Activated naive CD4-positive, alpha-beta T cell treated with anti-CD3 and anti-CD28 coated beads, Interleukin-2, amount 10 ng/mL, durations not matched to agents 7 days and 5 days (primary cell): Measurements from ENCODE around the gene ATG13.

Experiments
- CTCF ChIA-PET: fragments of 350-600 bp; sonication (Branson Sonifier 250); formaldehyde crosslinking; loops from one replicate; lab custom pipeline; 2021; ENCODE audit warnings: antibody characterized with exemption; lab: Charles Lee
- DNase-seq: peaks from one replicate; pipeline ENCODE4 v3.0.0-alpha.2; 2020
- H3K27ac Mint-ChIP-seq: one replicate; pipeline ENCODE4 v1.8.0; 2021; ENCODE audit warnings: mild to moderate bottlenecking, moderate library complexity, mixed read lengths
- H3K27me3 Mint-ChIP-seq: one replicate; pipeline ENCODE4 v1.8.0; 2021; ENCODE audit warnings: mild to moderate bottlenecking, mixed read lengths
- H3K36me3 Mint-ChIP-seq: one replicate; pipeline ENCODE4 v1.8.0; 2021; ENCODE audit warnings: mixed read lengths
- H3K4me1 Mint-ChIP-seq: one replicate; pipeline ENCODE4 v1.8.0; 2021; ENCODE audit warnings: mixed read lengths
- H3K4me3 Mint-ChIP-seq: one replicate; pipeline ENCODE4 v1.8.0; 2021; ENCODE audit warnings: mild to moderate bottlenecking, moderate library complexity, mixed read lengths
- H3K9me3 Mint-ChIP-seq: one replicate; pipeline ENCODE4 v1.8.0; 2021; ENCODE audit warnings: mixed read lengths

The ATG13 gene

DNA sequence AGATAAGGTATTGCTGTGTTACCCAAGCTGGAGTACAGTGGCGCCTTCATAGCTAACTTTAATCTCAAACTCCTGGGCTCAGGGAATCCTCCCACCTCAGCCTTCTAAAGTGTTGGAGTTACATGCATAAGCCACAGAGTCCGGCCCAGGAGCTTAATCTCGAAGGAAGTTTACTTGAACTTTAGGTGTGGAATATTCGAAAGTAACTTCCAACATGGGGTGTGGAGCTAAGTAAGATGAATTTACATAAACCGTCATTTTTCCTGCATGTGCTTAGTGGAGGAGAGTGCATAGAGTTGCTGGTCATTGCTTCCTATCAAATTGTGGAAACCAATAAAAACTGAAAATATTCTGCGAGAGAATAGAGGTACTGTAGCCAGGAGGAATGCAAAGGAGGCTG is 1.5 kb downstream of the ATG13 start:
- Mint-ChIP-seq H3K27me3 (no peaks in the 10 kb centered on the region), H3K4me1 (peaks cover 38% of the 10 kb centered on the region), H3K9me3 (no peaks in the 10 kb centered on the region), H3K36me3 (peaks cover 19% of the 10 kb centered on the region), H3K27ac (no peak overlapping the region), H3K4me3 (peak overlapping the region; percentile 38)
- no peak for DNase-seq
- CTCF ChIA-PET: interaction anchor here (0.9 to 3.0 kb wide), 19 partner anchors 9 to 266 kb away, joined by 3 to 23 read pairs (median 5); partner anchors contain the start of gene AMBRA1

DNA sequence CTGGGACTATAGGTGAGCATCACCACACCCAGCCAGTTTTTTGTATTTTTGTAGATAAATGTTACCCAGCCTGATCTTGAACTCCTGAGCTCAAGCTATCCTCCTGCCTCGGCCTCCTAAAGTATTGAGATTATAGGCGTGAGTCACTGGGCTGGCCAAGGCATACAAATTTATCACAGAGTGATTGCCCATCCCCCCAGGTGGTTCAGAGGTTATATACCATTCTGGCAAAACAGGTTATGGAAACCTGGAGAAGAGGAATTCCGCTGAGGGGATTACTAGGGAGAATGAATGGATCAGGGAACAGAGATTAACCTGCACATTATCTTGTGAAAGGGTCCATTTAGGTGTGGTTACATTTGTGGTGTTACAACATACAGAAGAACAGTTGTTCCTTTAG is 8.1 kb downstream of the ATG13 start:
- peaks cover 32% of the 10 kb centered on the region for H3K36me3 Mint-ChIP-seq
- H3K4me1 Mint-ChIP-seq: peaks cover 11% of the 10 kb centered on the region
- H3K27me3 Mint-ChIP-seq: no peaks in the 10 kb centered on the region
- CTCF ChIA-PET: interaction anchor here (0.6 kb wide), 1 partner anchor 134 kb away, joined by 4 read pairs; no protein-coding TSS in a partner anchor
- H3K4me3 Mint-ChIP-seq: no peak overlapping the region
- no peak overlapping the region for H3K27ac Mint-ChIP-seq
- DNase-seq: no peak
- H3K9me3 Mint-ChIP-seq: no peaks in the 10 kb centered on the region

DNA sequence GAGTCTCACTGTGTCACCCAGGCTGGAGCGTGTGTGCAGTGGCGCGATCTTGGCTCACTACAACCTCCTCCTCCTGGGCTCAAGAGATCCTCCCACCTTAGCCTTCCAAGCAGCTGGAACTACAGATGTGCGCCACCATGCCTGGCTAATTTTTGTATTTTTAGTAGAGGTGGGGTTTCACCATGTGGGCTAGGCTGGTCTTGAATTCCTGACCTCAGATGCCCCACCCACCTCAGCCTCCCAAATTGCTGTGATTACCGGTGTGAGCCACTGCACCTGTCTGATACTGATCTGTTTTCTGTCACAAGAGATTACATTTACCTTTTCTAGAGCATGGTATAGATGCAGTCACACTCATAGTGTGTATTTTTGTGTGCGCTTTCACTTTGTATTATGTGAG is 11.6 kb downstream of the ATG13 start:
- no peak for DNase-seq
- Mint-ChIP-seq H3K36me3 (peaks cover 27% of the 10 kb centered on the region), H3K4me1 (peaks cover 6% of the 10 kb centered on the region), H3K9me3 (no peaks in the 10 kb centered on the region), H3K4me3 (no peak overlapping the region), H3K27ac (no peak overlapping the region), H3K27me3 (no peaks in the 10 kb centered on the region)
- CTCF ChIA-PET: interaction anchor here (1.8 kb wide), 1 partner anchor 11 kb away, joined by 6 read pairs; the partner anchor contains the start of genes ATG13 and HARBI1

DNA sequence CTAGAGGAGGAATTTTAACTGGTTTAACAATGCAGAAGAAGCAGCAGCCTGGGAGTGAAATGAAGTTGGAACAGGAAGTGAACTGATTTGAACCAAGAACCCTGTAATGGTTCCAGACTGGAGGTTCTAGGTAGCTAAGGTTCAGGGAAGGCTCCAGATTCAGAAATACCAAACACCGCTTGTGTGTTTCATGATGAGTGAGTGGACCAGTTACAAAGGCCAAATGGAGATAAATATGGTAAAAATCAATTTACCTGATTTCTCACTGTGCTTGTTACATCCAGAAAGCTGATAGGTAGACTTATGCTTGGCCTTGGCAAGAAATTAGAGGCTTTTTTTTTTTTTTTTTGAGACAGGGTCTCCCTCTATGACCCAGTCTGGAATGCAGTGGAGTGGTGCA is 12.9 kb downstream of the ATG13 start:
- no peak for DNase-seq
- Mint-ChIP-seq H3K4me1 (peaks cover 6% of the 10 kb centered on the region), H3K27ac (no peak overlapping the region), H3K9me3 (no peaks in the 10 kb centered on the region), H3K36me3 (peaks cover 21% of the 10 kb centered on the region), H3K27me3 (no peaks in the 10 kb centered on the region), H3K4me3 (no peak overlapping the region)
- CTCF ChIA-PET: interaction anchor here (0.9 to 1.8 kb wide), 2 partner anchors 10 to 13 kb away, joined by 3 to 6 read pairs; partner anchors contain the start of genes ATG13 and HARBI1

DNA sequence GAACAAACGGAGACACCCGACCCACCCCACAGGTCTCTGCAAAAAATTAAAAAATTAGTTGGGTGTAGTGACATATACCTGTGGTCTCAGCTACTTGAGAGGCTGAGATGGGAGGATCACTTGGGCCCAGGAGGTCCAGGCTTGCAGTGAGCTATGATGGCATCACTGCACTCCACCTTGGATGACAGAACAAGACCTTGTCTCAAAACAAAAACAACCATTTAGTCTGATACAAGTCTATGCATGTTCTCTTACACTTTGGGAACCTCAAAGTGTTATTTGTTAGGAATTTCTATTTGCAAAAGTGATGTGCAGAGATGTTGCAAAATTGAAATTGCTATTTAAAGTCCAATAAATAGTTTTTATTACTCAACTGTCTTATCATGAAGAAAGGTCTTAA is 14.3 kb downstream of the ATG13 start:
- Mint-ChIP-seq H3K36me3 (peaks cover 16% of the 10 kb centered on the region), H3K9me3 (no peaks in the 10 kb centered on the region), H3K4me3 (no peak overlapping the region), H3K27ac (no peak overlapping the region), H3K4me1 (peaks cover 6% of the 10 kb centered on the region), H3K27me3 (no peaks in the 10 kb centered on the region)
- CTCF ChIA-PET: no interaction called here
- DNase-seq: no peak

DNA sequence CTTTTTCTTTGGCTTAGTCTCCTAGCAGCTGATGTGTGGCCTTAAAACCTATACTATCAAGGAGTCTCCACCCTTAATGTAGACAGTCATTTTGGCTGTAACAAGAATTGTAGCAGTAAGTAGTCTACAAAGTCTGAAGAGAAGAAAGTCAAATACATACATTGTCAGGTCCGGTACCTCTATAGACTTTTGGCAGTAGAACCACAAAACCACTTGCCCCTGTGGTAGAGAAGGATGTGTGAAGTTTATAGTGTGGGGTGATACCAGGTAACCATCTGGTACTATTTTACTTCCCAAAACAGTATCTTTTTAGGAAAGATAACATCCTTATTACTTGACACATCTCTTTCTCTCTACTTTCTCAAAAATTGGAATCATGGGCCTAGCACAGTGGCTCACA is 15.1 kb downstream of the ATG13 start:
- Mint-ChIP-seq H3K4me3 (no peak overlapping the region), H3K27me3 (no peaks in the 10 kb centered on the region), H3K36me3 (peaks cover 17% of the 10 kb centered on the region), H3K4me1 (peaks cover 6% of the 10 kb centered on the region), H3K9me3 (no peaks in the 10 kb centered on the region), H3K27ac (no peak overlapping the region)
- CTCF ChIA-PET: no interaction called here
- no peak for DNase-seq

DNA sequence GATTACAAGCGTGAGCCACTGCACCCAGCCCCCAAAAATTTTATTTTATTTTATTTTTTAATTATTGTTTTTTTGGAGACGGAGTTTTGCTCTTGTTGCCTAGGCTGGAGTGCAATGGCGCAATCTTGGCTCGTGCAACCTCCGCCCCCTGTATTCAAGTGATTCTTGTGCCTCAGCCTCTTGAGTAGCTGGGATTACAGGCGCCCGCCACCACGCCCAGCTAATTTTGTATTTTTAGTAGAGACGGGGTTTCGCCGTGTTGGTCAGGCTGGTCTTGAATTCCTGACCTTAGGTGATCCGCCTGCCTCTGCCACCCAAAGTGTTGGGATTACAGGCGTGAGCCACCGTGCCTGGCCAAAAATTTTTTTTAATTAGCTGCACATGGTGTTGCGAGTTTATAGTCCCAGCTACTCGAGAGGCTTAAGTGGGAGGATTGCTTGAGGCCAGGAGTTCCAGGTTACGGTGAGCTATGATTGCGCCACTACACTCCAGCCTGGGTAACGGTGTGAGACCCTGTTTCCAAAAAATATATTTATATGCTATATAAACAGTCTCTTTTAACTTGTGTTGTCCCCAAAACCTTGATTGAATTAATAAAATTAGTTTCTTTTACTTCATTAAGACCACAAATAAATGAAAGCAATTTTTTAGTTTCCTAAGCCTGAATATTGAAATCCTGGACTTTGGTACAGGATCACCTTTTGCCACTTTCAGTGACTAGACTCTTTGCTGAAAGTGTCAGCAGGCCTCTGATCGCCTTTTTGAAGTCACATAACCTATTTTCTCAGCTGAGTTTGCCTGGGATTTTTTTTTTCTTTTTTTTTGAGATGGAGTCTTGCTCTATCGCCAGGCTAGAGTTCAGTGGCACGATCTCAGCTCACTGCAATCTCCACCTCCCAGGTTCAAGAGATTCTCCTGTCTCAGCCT is 16.2 kb downstream of the ATG13 start:
- Mint-ChIP-seq H3K4me3 (no peak overlapping the region), H3K9me3 (no peaks in the 10 kb centered on the region), H3K27ac (no peak overlapping the region), H3K27me3 (no peaks in the 10 kb centered on the region), H3K4me1 (peaks cover 6% of the 10 kb centered on the region), H3K36me3 (peaks cover 21% of the 10 kb centered on the region)
- CTCF ChIA-PET: no interaction called here
- DNase-seq: no peak

DNA sequence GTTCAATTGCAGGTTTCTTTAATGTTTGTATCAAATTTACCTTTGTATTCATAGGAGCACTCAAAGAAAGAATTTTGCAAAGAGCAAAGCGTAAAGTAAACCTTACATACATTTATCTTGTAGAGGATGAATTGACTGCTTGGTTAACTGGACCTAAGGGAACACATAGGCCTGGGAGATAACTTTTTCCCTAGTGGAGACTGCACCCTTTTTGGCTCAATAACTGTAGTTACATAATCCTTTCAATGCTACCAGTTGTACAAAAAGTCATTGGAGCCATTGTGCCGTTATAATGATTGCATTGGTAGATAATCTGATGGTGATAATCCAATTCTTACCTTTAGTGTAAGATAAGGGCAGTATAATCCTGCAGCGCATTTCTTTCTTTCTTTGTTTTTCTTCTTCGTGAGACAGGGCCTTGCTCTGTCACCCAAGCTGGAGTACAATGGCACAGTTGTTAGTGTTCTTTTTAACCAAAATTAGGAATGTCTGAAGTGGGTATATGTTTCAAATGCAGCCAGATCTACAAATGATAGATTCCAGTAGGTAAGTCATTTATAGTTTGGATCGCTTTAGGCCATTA is 18.3 kb downstream of the ATG13 start:
- CTCF ChIA-PET: no interaction called here
- Mint-ChIP-seq H3K27ac (no peak overlapping the region), H3K4me3 (no peak overlapping the region), H3K4me1 (peaks cover 13% of the 10 kb centered on the region), H3K9me3 (peaks cover 5% of the 10 kb centered on the region), H3K36me3 (peaks cover 26% of the 10 kb centered on the region), H3K27me3 (no peaks in the 10 kb centered on the region)
- no peak for DNase-seq

DNA sequence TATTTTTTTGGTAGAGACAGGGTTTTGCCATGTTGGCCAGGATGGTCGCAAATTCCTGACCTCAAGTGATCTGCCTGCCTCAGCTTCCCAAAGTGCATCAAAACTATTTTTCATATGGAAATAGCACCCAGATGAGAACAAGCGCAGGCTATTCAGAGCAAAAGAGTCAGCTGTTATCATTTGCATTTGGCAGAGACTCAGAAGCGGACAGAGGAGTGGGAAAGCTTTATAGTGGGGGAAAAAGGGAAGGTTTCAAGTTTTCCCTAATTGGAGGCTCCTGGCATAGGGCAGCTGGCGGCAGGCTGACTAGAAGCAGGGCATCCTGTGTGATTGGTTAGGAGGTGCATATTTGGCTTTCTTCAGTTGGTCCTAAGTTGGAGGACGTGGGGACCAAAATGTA is 20.2 kb downstream of the ATG13 start:
- H3K4me1 Mint-ChIP-seq: peaks cover 18% of the 10 kb centered on the region
- peaks cover 5% of the 10 kb centered on the region for H3K9me3 Mint-ChIP-seq
- H3K36me3 Mint-ChIP-seq: peaks cover 23% of the 10 kb centered on the region
- H3K27me3 Mint-ChIP-seq: no peaks in the 10 kb centered on the region
- CTCF ChIA-PET: no interaction called here
- no peak overlapping the region for H3K4me3 Mint-ChIP-seq
- no peak overlapping the region for H3K27ac Mint-ChIP-seq
- DNase-seq: no peak

DNA sequence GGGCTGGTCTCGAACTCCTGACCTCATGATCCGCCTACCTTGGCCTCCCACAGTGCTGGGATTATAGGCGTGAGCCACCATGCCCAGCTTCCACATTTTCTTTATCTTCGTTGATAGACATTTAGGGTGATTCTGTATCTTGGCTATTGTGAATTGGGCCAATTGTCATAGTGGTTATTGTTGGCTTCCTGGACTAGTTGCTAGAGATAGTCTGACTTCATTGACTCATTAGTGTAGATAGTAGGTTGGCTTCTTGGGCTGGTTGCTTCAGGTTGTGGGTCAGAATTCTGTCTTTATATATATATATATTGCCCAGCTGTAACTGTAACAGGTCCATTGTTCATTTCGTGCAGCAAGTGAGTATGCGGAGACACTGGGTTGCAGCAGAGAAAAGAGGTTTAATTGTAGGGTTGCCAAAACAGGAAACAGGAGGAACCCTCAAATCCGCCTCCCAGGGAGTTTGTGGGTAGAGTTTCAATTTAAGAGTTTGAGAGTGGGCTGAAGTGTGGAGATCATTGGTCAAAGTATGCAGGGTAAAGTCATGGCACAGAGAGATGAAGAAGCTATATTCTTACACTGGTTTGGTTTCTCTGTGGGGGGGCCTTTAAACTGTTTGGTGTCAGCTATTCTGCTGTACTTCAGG is 22.0 kb downstream of the ATG13 start:
- CTCF ChIA-PET: interaction anchor here (1.2 to 1.5 kb wide), 2 partner anchors 9 to 20 kb away, joined by 3 read pairs; no protein-coding TSS in a partner anchor

DNA sequence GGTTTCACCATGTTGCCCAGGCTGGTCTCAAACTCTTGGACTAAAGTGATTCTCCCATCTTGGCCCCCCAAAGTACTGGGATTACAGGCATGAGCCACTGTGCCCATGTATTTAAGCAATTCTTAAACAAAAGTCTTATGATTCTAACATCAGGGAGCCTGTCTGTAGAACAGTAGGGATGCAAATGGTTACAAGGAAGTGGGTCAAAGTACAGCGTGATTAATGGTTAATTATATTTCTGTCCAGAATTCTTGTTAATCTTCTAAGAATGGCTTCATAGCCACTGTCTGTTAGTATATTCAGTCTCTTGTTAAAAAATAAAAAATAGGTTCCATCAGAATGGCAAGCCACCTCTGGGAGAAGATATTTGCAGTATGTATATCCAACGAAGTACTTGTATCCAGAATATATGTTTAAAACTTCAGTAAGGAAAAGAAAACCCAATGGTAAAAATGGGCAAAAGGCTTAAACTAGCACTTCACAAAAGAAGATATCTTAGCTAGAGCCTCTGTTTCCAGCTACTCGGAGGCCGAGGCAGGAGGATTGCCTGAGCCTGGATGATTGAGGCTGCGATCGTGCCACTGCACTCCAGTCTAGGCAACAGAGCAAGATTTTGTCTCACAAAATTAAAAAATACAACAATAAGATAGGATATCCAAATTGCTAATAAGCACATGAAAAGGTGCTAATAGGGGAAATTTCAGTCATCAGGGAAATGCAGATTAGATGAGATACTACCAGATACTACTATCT is 22.9 kb downstream of the ATG13 start:
- no peak overlapping the region for H3K27ac Mint-ChIP-seq
- CTCF ChIA-PET: interaction anchor here (1.2 to 1.5 kb wide), 3 partner anchors 10 to 149 kb away, joined by 3 to 4 read pairs (median 3); no protein-coding TSS in a partner anchor
- H3K4me3 Mint-ChIP-seq: no peak overlapping the region

More for the DNA sequence above, 22.0 kb downstream of the ATG13 start:
- Mint-ChIP-seq H3K9me3 (peaks cover 5% of the 10 kb centered on the region), H3K4me1 (peaks cover 18% of the 10 kb centered on the region), H3K4me3 (no peak overlapping the region), H3K27ac (no peak overlapping the region), H3K36me3 (peaks cover 37% of the 10 kb centered on the region), H3K27me3 (no peaks in the 10 kb centered on the region)
- DNase-seq: no peak

DNA sequence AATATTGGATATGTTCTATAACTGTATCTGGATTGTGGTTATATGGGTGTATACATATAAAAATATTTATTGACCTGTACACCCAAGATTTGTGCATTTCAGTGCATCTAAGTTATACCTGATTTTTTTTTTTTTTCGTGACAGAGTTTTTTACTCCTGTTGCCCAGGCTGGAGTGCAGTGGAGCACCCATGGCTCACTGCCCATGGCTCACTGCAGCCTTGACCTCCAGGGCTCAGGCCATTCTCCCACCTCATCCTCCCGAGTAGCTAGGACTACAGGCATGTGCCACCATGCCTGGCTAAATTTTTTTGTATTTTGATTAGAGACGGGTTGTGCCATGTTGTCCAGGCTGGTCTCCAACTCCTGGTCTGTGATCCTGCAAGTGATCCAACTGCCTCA is 24.3 kb downstream of the ATG13 start:
- CTCF ChIA-PET: interaction anchor here (0.6 to 1.3 kb wide), 3 partner anchors 119 to 338 kb away, joined by 3 to 4 read pairs (median 3); no protein-coding TSS in a partner anchor
- Mint-ChIP-seq H3K36me3 (peaks cover 46% of the 10 kb centered on the region), H3K9me3 (peaks cover 5% of the 10 kb centered on the region), H3K4me3 (no peak overlapping the region), H3K4me1 (peaks cover 18% of the 10 kb centered on the region), H3K27ac (no peak overlapping the region), H3K27me3 (no peaks in the 10 kb centered on the region)
- no peak for DNase-seq

More for the DNA sequence above, 22.9 kb downstream of the ATG13 start:
- Mint-ChIP-seq H3K9me3 (peaks cover 5% of the 10 kb centered on the region), H3K36me3 (peaks cover 43% of the 10 kb centered on the region), H3K27me3 (no peaks in the 10 kb centered on the region), H3K4me1 (peaks cover 18% of the 10 kb centered on the region)
- DNase-seq: no peak

DNA sequence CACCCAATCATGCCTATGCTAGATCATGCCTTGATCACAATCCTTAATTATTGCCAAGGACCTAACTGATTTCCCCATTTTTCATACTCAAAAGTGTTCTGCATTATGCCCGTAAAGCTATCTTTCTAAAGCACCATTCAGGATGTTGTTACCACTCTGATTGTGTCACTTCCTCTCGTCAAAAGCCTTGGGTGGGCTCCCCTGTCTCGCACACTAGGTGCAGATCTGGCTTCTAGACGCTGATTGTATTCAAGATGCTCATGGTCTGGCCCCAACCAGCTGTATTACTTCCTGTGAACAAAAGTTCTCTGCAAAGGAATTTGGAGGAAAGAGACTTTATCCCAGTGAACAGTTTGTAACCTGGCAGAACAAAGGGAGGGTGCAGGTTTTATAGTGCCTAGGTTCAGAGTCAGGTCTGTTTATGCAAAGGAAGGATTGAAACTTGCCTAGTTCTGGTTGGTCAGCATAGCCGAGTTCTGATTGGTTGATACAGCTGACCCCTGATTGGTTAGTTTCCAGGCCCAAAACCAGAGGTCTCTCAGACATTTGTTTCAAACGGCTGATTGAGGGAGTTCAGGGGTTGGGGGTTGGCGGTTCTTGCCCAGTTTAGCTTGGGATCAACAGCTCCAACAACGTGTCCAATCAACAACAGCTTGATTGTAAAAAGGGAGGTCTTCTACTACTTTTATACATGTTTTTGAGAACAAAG is 25.4 kb downstream of the ATG13 start:
- Mint-ChIP-seq H3K27me3 (no peaks in the 10 kb centered on the region), H3K4me3 (no peak overlapping the region)
- CTCF ChIA-PET: interaction anchor here (1.3 kb wide), 1 partner anchor 126 kb away, joined by 3 read pairs; no protein-coding TSS in a partner anchor

More for the DNA sequence above, 25.4 kb downstream of the ATG13 start:
- Mint-ChIP-seq H3K36me3 (peaks cover 46% of the 10 kb centered on the region), H3K27ac (peak overlapping the region; percentile 42), H3K9me3 (peaks cover 5% of the 10 kb centered on the region), H3K4me1 (peaks cover 18% of the 10 kb centered on the region)
- no peak for DNase-seq
